ENCODE measurements around the gene NLGN1. TPM values are rescaled to one million over a fixed set of nuclear protein-coding genes. Genes with fewer than 3 reads are reported as not detected.
A peak's percentile ranks its signal among the peaks of the same experiment; 100 is the strongest.
"Not testable (repeated sequence)": the region's sequence is repeated elsewhere in the genome, so short reads cannot be mapped to it uniquely, and the experiment has no call there.

Gene NLGN1
- total RNA-seq, 1 experiment from 2014 or later: 8.6 TPM

GRCh38 chr3:174219738-174220137 lies 822.2 kb downstream of the NLGN1 start:
- DNase-seq (ENCODE audit: low read depth): no peak
- in situ Hi-C loops (cut with HindIII; ENCODE audit: low pct_unique_long_range_greater_than_20kb, low sequenced_read_pairs): no loop called here

- DNase-seq (ENCODE audit: low read depth): no peak
- in situ Hi-C loops (cut with HindIII; ENCODE audit: low pct_unique_long_range_greater_than_20kb, low sequenced_read_pairs): no loop called here
Observed at GRCh38 chr3:174220775-174221554, 823.4 kb downstream of the NLGN1 start.

GRCh38 chr3:174223042-174223441 lies 825.5 kb downstream of the NLGN1 start:
- in situ Hi-C loops (cut with HindIII; ENCODE audit: low pct_unique_long_range_greater_than_20kb, low sequenced_read_pairs): no loop called here
- DNase-seq (ENCODE audit: low read depth): no peak

GRCh38 chr3:174223626-174224025 lies 826.1 kb downstream of the NLGN1 start:
- DNase-seq (ENCODE audit: low read depth): no peak
- in situ Hi-C loops (cut with HindIII; ENCODE audit: low pct_unique_long_range_greater_than_20kb, low sequenced_read_pairs): no loop called here

GRCh38 chr3:174229916-174230315 lies 832.4 kb downstream of the NLGN1 start:
- in situ Hi-C loops (cut with HindIII; ENCODE audit: low pct_unique_long_range_greater_than_20kb, low sequenced_read_pairs): no loop called here

GRCh38 chr3:174232028-174232657 lies 834.6 kb downstream of the NLGN1 start:
- in situ Hi-C loops (cut with HindIII; ENCODE audit: low pct_unique_long_range_greater_than_20kb, low sequenced_read_pairs); DNase-seq (ENCODE audit: low read depth): not testable (repeated sequence)

More at GRCh38 chr3:174229916-174230315, 832.4 kb downstream of the NLGN1 start:
- no peak for DNase-seq (ENCODE audit: low read depth)

GRCh38 chr3:174232658-174233429 lies 835.3 kb downstream of the NLGN1 start:
- DNase-seq (ENCODE audit: low read depth): no peak
- in situ Hi-C loops (cut with HindIII; ENCODE audit: low pct_unique_long_range_greater_than_20kb, low sequenced_read_pairs): no loop called here

GRCh38 chr3:174233511-174233910 lies 836.0 kb downstream of the NLGN1 start:
- DNase-seq (ENCODE audit: low read depth): no peak
- in situ Hi-C loops (cut with HindIII; ENCODE audit: low pct_unique_long_range_greater_than_20kb, low sequenced_read_pairs): no loop called here

- in situ Hi-C loops (cut with HindIII; ENCODE audit: low pct_unique_long_range_greater_than_20kb, low sequenced_read_pairs): no loop called here
- peak; percentile 48 for DNase-seq (ENCODE audit: low read depth)
Observed at GRCh38 chr3:174242311-174243041, 844.9 kb downstream of the NLGN1 start.

- peak; percentile 41 for DNase-seq (ENCODE audit: low read depth)
- in situ Hi-C loops (cut with HindIII; ENCODE audit: low pct_unique_long_range_greater_than_20kb, low sequenced_read_pairs): no loop called here
Observed at GRCh38 chr3:174243171-174243570, 845.6 kb downstream of the NLGN1 start.

GRCh38 chr3:174247687-174248152 lies 850.2 kb downstream of the NLGN1 start:
- DNase-seq (ENCODE audit: low read depth): no peak
- in situ Hi-C loops (cut with HindIII; ENCODE audit: low pct_unique_long_range_greater_than_20kb, low sequenced_read_pairs): no loop called here

GRCh38 chr3:174251681-174252080 lies 854.1 kb downstream of the NLGN1 start:
- in situ Hi-C loops (cut with HindIII; ENCODE audit: low pct_unique_long_range_greater_than_20kb, low sequenced_read_pairs): no loop called here
- DNase-seq (ENCODE audit: low read depth): no peak

- in situ Hi-C loops (cut with HindIII; ENCODE audit: low pct_unique_long_range_greater_than_20kb, low sequenced_read_pairs): no loop called here
- no peak for DNase-seq (ENCODE audit: low read depth)
Observed at GRCh38 chr3:174253196-174253823, 855.8 kb downstream of the NLGN1 start.

GRCh38 chr3:174253940-174254339 lies 856.4 kb downstream of the NLGN1 start:
- DNase-seq (ENCODE audit: low read depth): no peak
- in situ Hi-C loops (cut with HindIII; ENCODE audit: low pct_unique_long_range_greater_than_20kb, low sequenced_read_pairs): no loop called here

GRCh38 chr3:174255454-174255853 lies 857.9 kb downstream of the NLGN1 start:
- in situ Hi-C loops (cut with HindIII; ENCODE audit: low pct_unique_long_range_greater_than_20kb, low sequenced_read_pairs): no loop called here
- no peak for DNase-seq (ENCODE audit: low read depth)

GRCh38 chr3:174266476-174266875 lies 868.9 kb downstream of the NLGN1 start:
- in situ Hi-C loops (cut with HindIII; ENCODE audit: low pct_unique_long_range_greater_than_20kb, low sequenced_read_pairs): no loop called here
- DNase-seq (ENCODE audit: low read depth): no peak

- in situ Hi-C loops (cut with HindIII; ENCODE audit: low pct_unique_long_range_greater_than_20kb, low sequenced_read_pairs): no loop called here
- no peak for DNase-seq (ENCODE audit: low read depth)
Observed at GRCh38 chr3:174268061-174268460, 870.5 kb downstream of the NLGN1 start.

- in situ Hi-C loops (cut with HindIII; ENCODE audit: low pct_unique_long_range_greater_than_20kb, low sequenced_read_pairs): no loop called here
- DNase-seq (ENCODE audit: low read depth): no peak
Observed at GRCh38 chr3:174268586-174268985, 871.0 kb downstream of the NLGN1 start.
